Activated CD4-positive, alpha-beta T cell treated with anti-CD3 and anti-CD28 coated beads, Interleukin-2, amount 10 ng/mL, durations not matched to agents 24 days and 14 days (primary cell): Measurements from ENCODE around the gene LCN1. TPM values are rescaled to one million over a fixed set of nuclear protein-coding genes. Genes with fewer than 3 reads are reported as not detected.
"Not testable (repeated sequence)": the region's sequence is repeated elsewhere in the genome, so short reads cannot be mapped to it uniquely, and the experiment has no call there.

Experiments used
- DNase-seq: peaks from one replicate; pipeline ENCODE4 v3.0.0; 2022
- H3K27ac Mint-ChIP-seq: one replicate; pipeline ENCODE4 v1.8.0; 2022; ENCODE audit warnings: mild to moderate bottlenecking, mixed read lengths
- H3K27me3 Mint-ChIP-seq: one replicate; pipeline ENCODE4 v1.8.0; 2022; ENCODE audit warnings: mixed read lengths
- H3K36me3 Mint-ChIP-seq: one replicate; pipeline ENCODE4 v1.8.0; 2022; ENCODE audit warnings: low read depth, mild to moderate bottlenecking, mixed read lengths
- H3K4me1 Mint-ChIP-seq: one replicate; pipeline ENCODE4 v1.8.0; 2021; ENCODE audit warnings: mixed read lengths
- H3K4me3 Mint-ChIP-seq: one replicate; pipeline ENCODE4 v1.8.0; 2022; ENCODE audit warnings: mild to moderate bottlenecking, moderate library complexity, mixed read lengths
- H3K9me3 Mint-ChIP-seq: one replicate; pipeline ENCODE4 v1.8.0; 2021; ENCODE audit warnings: mixed read lengths
- intact Hi-C: fragments of 100-400 bp; cut with micrococcal nuclease; formaldehyde crosslinking; loops from one replicate; pipeline ENCODE4 v1.15.1; 2023
- total RNA-seq: library from RNA; stranded (reverse); gene quantifications from 2 replicates; pipeline ENCODE4 v1.2.3, GENCODE V29; 2022

The LCN1 gene
- total RNA-seq, 1 donor from 2014 or later: not detected

- H3K4me1 Mint-ChIP-seq: peaks cover 5% of the 10 kb centered on the region
- no peak overlapping the region for H3K4me3 Mint-ChIP-seq
- H3K36me3 Mint-ChIP-seq: peaks cover 26% of the 10 kb centered on the region
- H3K27me3 Mint-ChIP-seq: peaks cover 6% of the 10 kb centered on the region
- no peak for DNase-seq
- no peak overlapping the region for H3K27ac Mint-ChIP-seq
- intact Hi-C loops: no loop called here
- H3K9me3 Mint-ChIP-seq: peaks cover 4% of the 10 kb centered on the region
These were observed 15.6 kb upstream of the LCN1 start for GRCh38 chr9:135505406-135506187.

GRCh38 chr9:135506327-135507103 lies 14.7 kb upstream of the LCN1 start:
- DNase-seq: no peak
- Mint-ChIP-seq H3K9me3 (peaks cover 4% of the 10 kb centered on the region), H3K36me3 (peaks cover 26% of the 10 kb centered on the region), H3K4me1 (peaks cover 10% of the 10 kb centered on the region), H3K27ac (no peak overlapping the region), H3K27me3 (peaks cover 6% of the 10 kb centered on the region), H3K4me3 (no peak overlapping the region)
- intact Hi-C loops: no loop called here

GRCh38 chr9:135507104-135508035 lies 13.9 kb upstream of the LCN1 start:
- no peak overlapping the region for H3K4me3 Mint-ChIP-seq
- intact Hi-C loops: no loop called here

GRCh38 chr9:135508211-135508820 lies 12.9 kb upstream of the LCN1 start:
- Mint-ChIP-seq H3K27me3 (peaks cover 6% of the 10 kb centered on the region), H3K9me3 (peaks cover 4% of the 10 kb centered on the region), H3K4me3 (no peak overlapping the region), H3K36me3 (peaks cover 15% of the 10 kb centered on the region), H3K4me1 (peaks cover 8% of the 10 kb centered on the region), H3K27ac (no peak overlapping the region)
- no peak for DNase-seq
- intact Hi-C loops: no loop called here

More at GRCh38 chr9:135507104-135508035, 13.9 kb upstream of the LCN1 start:
- Mint-ChIP-seq H3K4me1 (peaks cover 8% of the 10 kb centered on the region), H3K9me3 (peaks cover 4% of the 10 kb centered on the region), H3K36me3 (peaks cover 21% of the 10 kb centered on the region), H3K27me3 (peaks cover 6% of the 10 kb centered on the region), H3K27ac (no peak overlapping the region)
- DNase-seq: no peak

GRCh38 chr9:135509458-135509857 lies 11.8 kb upstream of the LCN1 start:
- DNase-seq: no peak
- peaks cover 8% of the 10 kb centered on the region for H3K36me3 Mint-ChIP-seq
- peaks cover 6% of the 10 kb centered on the region for H3K27me3 Mint-ChIP-seq
- no peak overlapping the region for H3K4me3 Mint-ChIP-seq
- peaks cover 8% of the 10 kb centered on the region for H3K4me1 Mint-ChIP-seq
- H3K9me3 Mint-ChIP-seq: peaks cover 4% of the 10 kb centered on the region
- intact Hi-C loops: no loop called here
- no peak overlapping the region for H3K27ac Mint-ChIP-seq

- Mint-ChIP-seq H3K4me3 (no peak overlapping the region), H3K27me3 (peaks cover 6% of the 10 kb centered on the region), H3K27ac (no peak overlapping the region), H3K36me3 (no peaks in the 10 kb centered on the region), H3K4me1 (peaks cover 12% of the 10 kb centered on the region), H3K9me3 (peaks cover 4% of the 10 kb centered on the region)
- no peak for DNase-seq
- intact Hi-C loops: no loop called here
These were observed 9.0 kb upstream of the LCN1 start for GRCh38 chr9:135512241-135512603.

- H3K4me1 Mint-ChIP-seq: peaks cover 12% of the 10 kb centered on the region
- peaks cover 9% of the 10 kb centered on the region for H3K27me3 Mint-ChIP-seq
- no peak overlapping the region for H3K4me3 Mint-ChIP-seq
- H3K9me3 Mint-ChIP-seq: peaks cover 4% of the 10 kb centered on the region
- intact Hi-C loops: no loop called here
- DNase-seq: no peak
- no peaks in the 10 kb centered on the region for H3K36me3 Mint-ChIP-seq
- H3K27ac Mint-ChIP-seq: no peak overlapping the region
These were observed 8.3 kb upstream of the LCN1 start for GRCh38 chr9:135512904-135513303.

- intact Hi-C loops: no loop called here
- no peak overlapping the region for H3K27ac Mint-ChIP-seq
- no peak overlapping the region for H3K4me3 Mint-ChIP-seq
- H3K27me3 Mint-ChIP-seq: peaks cover 12% of the 10 kb centered on the region
- H3K36me3 Mint-ChIP-seq: no peaks in the 10 kb centered on the region
- H3K9me3 Mint-ChIP-seq: peaks cover 4% of the 10 kb centered on the region
- H3K4me1 Mint-ChIP-seq: peaks cover 12% of the 10 kb centered on the region
- DNase-seq: no peak
These were observed 7.8 kb upstream of the LCN1 start for GRCh38 chr9:135513351-135513846.

- H3K9me3 Mint-ChIP-seq, DNase-seq, H3K4me3 Mint-ChIP-seq, H3K27ac Mint-ChIP-seq, H3K36me3 Mint-ChIP-seq, intact Hi-C loops: not testable (repeated sequence)
- peaks cover 12% of the 10 kb centered on the region for H3K4me1 Mint-ChIP-seq
- H3K27me3 Mint-ChIP-seq: peaks cover 13% of the 10 kb centered on the region
These were observed 7.3 kb upstream of the LCN1 start for GRCh38 chr9:135513906-135514305.

- Mint-ChIP-seq H3K27me3 (peaks cover 10% of the 10 kb centered on the region), H3K4me1 (peaks cover 12% of the 10 kb centered on the region), H3K9me3 (no peaks in the 10 kb centered on the region), H3K36me3 (no peaks in the 10 kb centered on the region), H3K4me3 (no peak overlapping the region), H3K27ac (no peak overlapping the region)
- DNase-seq: no peak
- intact Hi-C loops: no loop called here
These were observed 6.7 kb upstream of the LCN1 start for GRCh38 chr9:135514342-135515082.

GRCh38 chr9:135515083-135515951 lies 5.9 kb upstream of the LCN1 start:
- H3K36me3 Mint-ChIP-seq: no peaks in the 10 kb centered on the region
- no peaks in the 10 kb centered on the region for H3K9me3 Mint-ChIP-seq
- H3K4me1 Mint-ChIP-seq: peaks cover 12% of the 10 kb centered on the region
- intact Hi-C loops: no loop called here
- no peak for DNase-seq
- no peak overlapping the region for H3K4me3 Mint-ChIP-seq
- no peak overlapping the region for H3K27ac Mint-ChIP-seq
- peaks cover 10% of the 10 kb centered on the region for H3K27me3 Mint-ChIP-seq
